Memory B cell (primary cell): ENCODE results near the gene APBA2.

Source experiments
- ATAC-seq: fragments of 150-1000 bp; cut with Tn5 transposase; 2 replicates; pipeline ENCODE4 v1.10.0; 2021; ENCODE audit warnings: low read depth, mild to moderate bottlenecking, moderate library complexity
- DNase-seq, 2 donors: peaks; one replicate each; pipeline ENCODE4 v3.0.0; 2022; ENCODE audit warnings: low spot score in 2 of 2
- H3K27ac Mint-ChIP-seq: one replicate; pipeline ENCODE4 v1.8.0; 2022; ENCODE audit warnings: mild to moderate bottlenecking, moderate library complexity, mixed read lengths
- H3K27me3 Mint-ChIP-seq: one replicate; pipeline ENCODE4 v1.8.0; 2022; ENCODE audit warnings: mixed read lengths
- H3K36me3 Mint-ChIP-seq: one replicate; pipeline ENCODE4 v1.8.0; 2022; ENCODE audit warnings: mild to moderate bottlenecking, mixed read lengths
- H3K4me1 Mint-ChIP-seq: one replicate; pipeline ENCODE4 v1.8.0; 2022; ENCODE audit warnings: mixed read lengths
- H3K4me3 Mint-ChIP-seq: one replicate; pipeline ENCODE4 v1.8.0; 2022; ENCODE audit warnings: mild to moderate bottlenecking, moderate library complexity, mixed read lengths
- H3K9me3 Mint-ChIP-seq: one replicate; pipeline ENCODE4 v1.8.0; 2022; ENCODE audit warnings: mixed read lengths

Gene APBA2

GRCh38 chr15:29121369-29121656, 235.5 kb downstream of the APBA2 start:
- no peak for DNase-seq
- no peak overlapping the region for H3K27ac Mint-ChIP-seq
- no peak overlapping the region for H3K4me3 Mint-ChIP-seq
- no peaks in the 10 kb centered on the region for H3K4me1 Mint-ChIP-seq
- no peak for ATAC-seq
- H3K27me3 Mint-ChIP-seq: no peaks in the 10 kb centered on the region
- H3K9me3 Mint-ChIP-seq: no peaks in the 10 kb centered on the region
- H3K36me3 Mint-ChIP-seq: no peaks in the 10 kb centered on the region

GRCh38 chr15:29121907-29122306, 236.1 kb downstream of the APBA2 start:
- no peak overlapping the region for H3K4me3 Mint-ChIP-seq
- H3K9me3 Mint-ChIP-seq: no peaks in the 10 kb centered on the region
- DNase-seq (no peak), ATAC-seq (no peak)
- no peak overlapping the region for H3K27ac Mint-ChIP-seq
- H3K27me3 Mint-ChIP-seq: no peaks in the 10 kb centered on the region
- H3K4me1 Mint-ChIP-seq: no peaks in the 10 kb centered on the region
- H3K36me3 Mint-ChIP-seq: no peaks in the 10 kb centered on the region

GRCh38 chr15:29122506-29122905, 236.7 kb downstream of the APBA2 start:
- Mint-ChIP-seq H3K4me3 (no peak overlapping the region), H3K9me3 (no peaks in the 10 kb centered on the region), H3K27ac (no peak overlapping the region), H3K27me3 (no peaks in the 10 kb centered on the region), H3K4me1 (no peaks in the 10 kb centered on the region), H3K36me3 (no peaks in the 10 kb centered on the region)
- DNase-seq (no peak), ATAC-seq (no peak)

- H3K27ac Mint-ChIP-seq: no peak overlapping the region
- no peaks in the 10 kb centered on the region for H3K27me3 Mint-ChIP-seq
- no peak for ATAC-seq
- DNase-seq: no peak
- H3K9me3 Mint-ChIP-seq: no peaks in the 10 kb centered on the region
- no peaks in the 10 kb centered on the region for H3K4me1 Mint-ChIP-seq
- no peak overlapping the region for H3K4me3 Mint-ChIP-seq
- H3K36me3 Mint-ChIP-seq: no peaks in the 10 kb centered on the region
These were observed 237.4 kb downstream of the APBA2 start for GRCh38 chr15:29123171-29123570.

- Mint-ChIP-seq H3K27ac (no peak overlapping the region), H3K9me3 (no peaks in the 10 kb centered on the region), H3K4me3 (no peak overlapping the region), H3K27me3 (no peaks in the 10 kb centered on the region), H3K4me1 (no peaks in the 10 kb centered on the region), H3K36me3 (no peaks in the 10 kb centered on the region)
- no peak for ATAC-seq
- no peak for DNase-seq
These were observed 238.2 kb downstream of the APBA2 start for GRCh38 chr15:29123991-29124390.

GRCh38 chr15:29124581-29125381, 239.0 kb downstream of the APBA2 start:
- Mint-ChIP-seq H3K36me3 (no peaks in the 10 kb centered on the region), H3K9me3 (no peaks in the 10 kb centered on the region), H3K4me3 (no peak overlapping the region), H3K4me1 (no peaks in the 10 kb centered on the region), H3K27ac (no peak overlapping the region), H3K27me3 (no peaks in the 10 kb centered on the region)
- ATAC-seq (no peak), DNase-seq (no peak)

GRCh38 chr15:29125382-29126207, 239.8 kb downstream of the APBA2 start:
- H3K36me3 Mint-ChIP-seq: no peaks in the 10 kb centered on the region
- no peak for DNase-seq
- no peaks in the 10 kb centered on the region for H3K27me3 Mint-ChIP-seq
- no peaks in the 10 kb centered on the region for H3K9me3 Mint-ChIP-seq
- no peak overlapping the region for H3K4me3 Mint-ChIP-seq
- H3K27ac Mint-ChIP-seq: no peak overlapping the region
- no peaks in the 10 kb centered on the region for H3K4me1 Mint-ChIP-seq
- ATAC-seq: no peak

GRCh38 chr15:29126208-29126536, 240.4 kb downstream of the APBA2 start:
- ATAC-seq (no peak), DNase-seq (no peak)
- H3K27ac Mint-ChIP-seq: no peak overlapping the region
- no peaks in the 10 kb centered on the region for H3K9me3 Mint-ChIP-seq
- H3K4me1 Mint-ChIP-seq: no peaks in the 10 kb centered on the region
- H3K4me3 Mint-ChIP-seq: no peak overlapping the region
- H3K27me3 Mint-ChIP-seq: no peaks in the 10 kb centered on the region
- H3K36me3 Mint-ChIP-seq: no peaks in the 10 kb centered on the region

GRCh38 chr15:29126821-29127461, 241.2 kb downstream of the APBA2 start:
- DNase-seq (no peak), ATAC-seq (no peak)
- no peaks in the 10 kb centered on the region for H3K9me3 Mint-ChIP-seq
- H3K4me1 Mint-ChIP-seq: no peaks in the 10 kb centered on the region
- no peak overlapping the region for H3K4me3 Mint-ChIP-seq
- no peak overlapping the region for H3K27ac Mint-ChIP-seq
- no peaks in the 10 kb centered on the region for H3K36me3 Mint-ChIP-seq
- H3K27me3 Mint-ChIP-seq: no peaks in the 10 kb centered on the region

- Mint-ChIP-seq H3K4me1 (no peaks in the 10 kb centered on the region), H3K27ac (no peak overlapping the region), H3K4me3 (no peak overlapping the region), H3K27me3 (no peaks in the 10 kb centered on the region), H3K36me3 (no peaks in the 10 kb centered on the region), H3K9me3 (no peaks in the 10 kb centered on the region)
- no peak for DNase-seq
- ATAC-seq: no peak
These were observed 242.0 kb downstream of the APBA2 start for GRCh38 chr15:29127506-29128430.

- Mint-ChIP-seq H3K4me1 (no peaks in the 10 kb centered on the region), H3K27me3 (peaks cover 3% of the 10 kb centered on the region), H3K9me3 (no peaks in the 10 kb centered on the region), H3K4me3 (no peak overlapping the region), H3K27ac (no peak overlapping the region), H3K36me3 (no peaks in the 10 kb centered on the region)
- ATAC-seq (no peak), DNase-seq (no peak)
These were observed 242.9 kb downstream of the APBA2 start for GRCh38 chr15:29128671-29129070.

- ATAC-seq (no peak), DNase-seq (no peak)
- H3K36me3 Mint-ChIP-seq: no peaks in the 10 kb centered on the region
- H3K4me3 Mint-ChIP-seq: no peak overlapping the region
- peaks cover 5% of the 10 kb centered on the region for H3K27me3 Mint-ChIP-seq
- H3K9me3 Mint-ChIP-seq: no peaks in the 10 kb centered on the region
- H3K27ac Mint-ChIP-seq: no peak overlapping the region
- H3K4me1 Mint-ChIP-seq: no peaks in the 10 kb centered on the region
These were observed 243.4 kb downstream of the APBA2 start for GRCh38 chr15:29129221-29129620.

GRCh38 chr15:29129926-29130325, 244.2 kb downstream of the APBA2 start:
- peaks cover 5% of the 10 kb centered on the region for H3K27me3 Mint-ChIP-seq
- no peak overlapping the region for H3K27ac Mint-ChIP-seq
- no peak overlapping the region for H3K4me3 Mint-ChIP-seq
- DNase-seq (no peak), ATAC-seq (no peak)
- H3K9me3 Mint-ChIP-seq: no peaks in the 10 kb centered on the region
- no peaks in the 10 kb centered on the region for H3K4me1 Mint-ChIP-seq
- no peaks in the 10 kb centered on the region for H3K36me3 Mint-ChIP-seq

- H3K4me1 Mint-ChIP-seq: no peaks in the 10 kb centered on the region
- H3K36me3 Mint-ChIP-seq: no peaks in the 10 kb centered on the region
- ATAC-seq: no peak
- peaks cover 5% of the 10 kb centered on the region for H3K27me3 Mint-ChIP-seq
- H3K27ac Mint-ChIP-seq: no peak overlapping the region
- H3K9me3 Mint-ChIP-seq: no peaks in the 10 kb centered on the region
- DNase-seq: no peak
- no peak overlapping the region for H3K4me3 Mint-ChIP-seq
These were observed 244.7 kb downstream of the APBA2 start for GRCh38 chr15:29130476-29130875.
